HepG2 (cell line): Measurements from ENCODE around the gene CLCNKA. TPM values are rescaled to one million over a fixed set of nuclear protein-coding genes. Genes with fewer than 3 reads are reported as not detected.
A peak's percentile ranks its signal among the peaks of the same experiment; 100 is the strongest.

Experiments
- CEBPG ChIP-seq: IDR thresholded peaks from 2 replicates; pipeline ENCODE4 v1.6.1; 2016
- DR1 ChIP-seq: sonication (generic); formaldehyde crosslinking; IDR thresholded peaks from 2 replicates; pipeline ENCODE4 v1.8.0; 2021; ENCODE audit warnings: mild to moderate bottlenecking, missing genetic modification reagents, inconsistent platforms
- KAT7 ChIP-seq: IDR thresholded peaks from 2 replicates; pipeline ENCODE4 v1.6.1; 2018; ENCODE audit warnings: borderline replicate concordance, missing compliant biosample characterization
- NCOA1 ChIP-seq: sonication (generic); formaldehyde crosslinking; IDR thresholded peaks from 2 replicates; pipeline ENCODE4 v1.9.0; 2021; ENCODE audit warnings: missing genetic modification reagents
- NFKB2 ChIP-seq: sonication (generic); formaldehyde crosslinking; IDR thresholded peaks from 2 replicates; pipeline ENCODE4 v1.4.0; 2020; ENCODE audit warnings: missing genetic modification reagents, borderline replicate concordance
- NFRKB ChIP-seq: fragments of 450-650 bp; IDR thresholded peaks from 2 replicates; pipeline ENCODE4 v1.6.1; 2017
- PHF5A ChIP-seq: IDR thresholded peaks from one replicate; pipeline ENCODE4 v1.6.1; 2018; ENCODE audit warnings: low read depth, missing genetic modification reagents; ENCODE audit not compliant: unreplicated experiment
- SPEN ChIP-seq: sonication (generic); formaldehyde crosslinking; IDR thresholded peaks from 2 replicates; pipeline ENCODE4 v1.5.1; 2020; ENCODE audit warnings: low read depth, mild to moderate bottlenecking, missing genetic modification reagents
- TCF12 ChIP-seq, 2 experiments: fragments of 450-650 bp in 1 of 2; sonication (generic) in 1 of 2; formaldehyde crosslinking in 1 of 2; IDR thresholded peaks; 2 replicates each; pipeline versions ENCODE4 v1.6.1 to v1.8.0; 2017 to 2022; ENCODE audit warnings: antibody characterized with exemption in 1 of 2, mild to moderate bottlenecking in 1 of 2, missing genetic modification reagents in 1 of 2, moderate library complexity in 1 of 2
- THAP11 ChIP-seq: IDR thresholded peaks from 2 replicates; pipeline ENCODE4 v1.6.1; 2016; ENCODE audit warnings: missing biosample characterization, missing genetic modification reagents
- YEATS2 ChIP-seq: sonication (generic); formaldehyde crosslinking; IDR thresholded peaks from 2 replicates; pipeline ENCODE4 v1.4.0; 2020; ENCODE audit warnings: missing genetic modification reagents, borderline replicate concordance
- ZFX ChIP-seq: sonication (generic); formaldehyde crosslinking; IDR thresholded peaks from 2 replicates; pipeline ENCODE4 v1.4.0; 2020; ENCODE audit warnings: mild to moderate bottlenecking, low read depth, missing genetic modification reagents, moderate library complexity
- ZNF713 ChIP-seq: sonication (generic); formaldehyde crosslinking; IDR thresholded peaks from 2 replicates; pipeline ENCODE4 v1.4.0; 2020; ENCODE audit warnings: mild to moderate bottlenecking, missing genetic modification reagents
- ZSCAN9 ChIP-seq: IDR thresholded peaks from 2 replicates; pipeline ENCODE4 v1.6.1; 2016; ENCODE audit warnings: borderline replicate concordance
- polyA plus RNA-seq, 8 experiments: library from polyadenylated mRNA; depleted of rRNA in 3 of 8; stranded (reverse) in 7 of 8; unstranded in 1 of 8; fragments of >200 nt; fragmentation: Illumina TruSeq in 4 of 8; extraction: Trizol in 4 of 8; gene quantifications; 2 replicates each; pipeline versions ENCODE4 v1.2.1 to v1.2.3, GENCODE V29; 2011 to 2016; ENCODE audit warnings: low read depth in 4 of 8, missing spikeins in 1 of 8, mixed read lengths in 1 of 8; ENCODE audit not compliant: insufficient read depth in 1 of 8
- total RNA-seq, 5 experiments: library from RNA; depleted of rRNA; stranded (reverse); fragments of >200 nt; fragmentation: Illumina TruSeq; extraction: Trizol; gene quantifications; 2 replicates each; pipeline ENCODE4 v1.2.3, GENCODE V29; 2016; ENCODE audit warnings: low read depth in 1 of 5
- TF ChIP-seq, protein P1 (sequence below): sonication (generic); formaldehyde crosslinking; IDR thresholded peaks from 2 replicates; pipeline ENCODE4 v1.4.0; 2020; ENCODE audit warnings: missing genetic modification reagents
- TF ChIP-seq, protein P2 (sequence below): sonication (generic); formaldehyde crosslinking; IDR thresholded peaks from 2 replicates; pipeline ENCODE4 v1.4.0; 2020; ENCODE audit warnings: missing genetic modification reagents, borderline replicate concordance
- TF ChIP-seq, protein P3 (sequence below): sonication (generic); formaldehyde crosslinking; IDR thresholded peaks from 2 replicates; pipeline ENCODE4 v1.5.1; 2020; ENCODE audit warnings: mild to moderate bottlenecking, moderate library complexity, missing genetic modification reagents
- TF ChIP-seq, protein P4 (sequence below): sonication (generic); formaldehyde crosslinking; conservative IDR thresholded peaks from 2 replicates; pipeline ENCODE4 v1.4.0; 2020; ENCODE audit warnings: missing genetic modification reagents
- TF ChIP-seq, protein P5 (sequence below): sonication (generic); formaldehyde crosslinking; conservative IDR thresholded peaks from 2 replicates; pipeline ENCODE4 v1.8.0; 2022; ENCODE audit warnings: mild to moderate bottlenecking, moderate library complexity, missing genetic modification reagents

Gene CLCNKA
- total and polyA plus RNA-seq, 2 of the 13 experiments (the other 11 are each of a cell fraction or from before 2014, with no cell fraction given), result 0.03 TPM; not detected in 1

DNA sequence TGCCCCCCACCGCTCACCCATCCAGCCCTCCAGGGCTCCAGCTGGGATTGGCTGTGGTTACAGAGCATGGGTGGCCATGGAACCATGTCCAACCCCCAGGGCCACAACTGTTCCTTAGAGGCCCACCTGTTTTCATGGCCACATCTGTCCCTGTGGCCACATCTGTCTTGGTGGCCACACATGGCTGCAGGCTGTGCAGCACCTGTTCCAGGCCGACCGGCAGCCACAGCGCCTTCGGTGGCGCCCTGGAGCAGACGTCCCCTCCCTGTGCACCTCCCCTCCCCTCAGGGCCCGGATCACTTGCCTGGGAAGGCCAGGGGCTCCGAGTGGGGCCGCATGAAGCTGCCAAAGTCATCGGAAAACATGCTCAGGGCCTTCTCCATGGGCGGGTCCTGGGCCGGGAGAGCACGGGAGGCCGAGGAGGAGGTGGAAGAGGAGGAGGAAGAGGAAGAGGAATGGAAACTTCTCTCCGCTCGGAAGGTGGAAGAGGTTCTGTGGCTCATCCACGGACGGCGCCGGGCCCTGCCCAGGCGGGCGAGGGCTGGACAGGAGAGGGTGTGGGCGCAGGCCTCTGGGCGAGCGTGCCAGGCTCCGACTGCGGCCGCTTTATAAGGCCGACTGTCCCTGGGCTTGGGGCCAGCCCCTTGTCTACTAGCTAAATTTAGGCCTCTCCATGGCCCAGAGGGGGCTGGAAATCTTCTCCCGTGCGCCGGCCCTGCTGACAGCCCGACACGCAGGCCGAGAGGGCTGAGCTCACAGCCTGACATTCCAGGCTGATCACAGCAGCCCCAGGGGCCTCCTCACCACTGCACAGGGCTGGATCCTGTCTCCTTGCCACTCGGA is 4.2 kb upstream of the CLCNKA start, which contains the start of gene HSPB7 (continued):
- TF ChIP-seq, protein P1, sequence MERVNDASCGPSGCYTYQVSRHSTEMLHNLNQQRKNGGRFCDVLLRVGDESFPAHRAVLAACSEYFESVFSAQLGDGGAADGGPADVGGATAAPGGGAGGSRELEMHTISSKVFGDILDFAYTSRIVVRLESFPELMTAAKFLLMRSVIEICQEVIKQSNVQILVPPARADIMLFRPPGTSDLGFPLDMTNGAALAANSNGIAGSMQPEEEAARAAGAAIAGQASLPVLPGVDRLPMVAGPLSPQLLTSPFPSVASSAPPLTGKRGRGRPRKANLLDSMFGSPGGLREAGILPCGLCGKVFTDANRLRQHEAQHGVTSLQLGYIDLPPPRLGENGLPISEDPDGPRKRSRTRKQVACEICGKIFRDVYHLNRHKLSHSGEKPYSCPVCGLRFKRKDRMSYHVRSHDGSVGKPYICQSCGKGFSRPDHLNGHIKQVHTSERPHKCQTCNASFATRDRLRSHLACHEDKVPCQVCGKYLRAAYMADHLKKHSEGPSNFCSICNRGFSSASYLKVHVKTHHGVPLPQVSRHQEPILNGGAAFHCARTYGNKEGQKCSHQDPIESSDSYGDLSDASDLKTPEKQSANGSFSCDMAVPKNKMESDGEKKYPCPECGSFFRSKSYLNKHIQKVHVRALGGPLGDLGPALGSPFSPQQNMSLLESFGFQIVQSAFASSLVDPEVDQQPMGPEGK (CRISPR knock-in tag), result peak; percentile 65
- TF ChIP-seq YEATS2 (CRISPR knock-in tag) (no peak), SPEN (no peak), THAP11 (CRISPR knock-in tag) (no peak), PHF5A (CRISPR knock-in tag) (no peak), KAT7 (CRISPR knock-in tag) (no peak), CEBPG (CRISPR knock-in tag) (no peak), ZNF713 (CRISPR knock-in tag) (no peak), NFKB2 (CRISPR knock-in tag) (no peak), DR1 (CRISPR knock-in tag) (no peak), NFRKB (no peak), ZSCAN9 (CRISPR knock-in tag) (no peak), NCOA1 (no peak), TCF12 (IDR thresholded peaks at IDR 0.05) (no peak), TCF12 (CRISPR knock-in tag; IDR thresholded peaks at IDR 0.05) (no peak), ZFX (peak; percentile 77)
- TF ChIP-seq, protein P2, sequence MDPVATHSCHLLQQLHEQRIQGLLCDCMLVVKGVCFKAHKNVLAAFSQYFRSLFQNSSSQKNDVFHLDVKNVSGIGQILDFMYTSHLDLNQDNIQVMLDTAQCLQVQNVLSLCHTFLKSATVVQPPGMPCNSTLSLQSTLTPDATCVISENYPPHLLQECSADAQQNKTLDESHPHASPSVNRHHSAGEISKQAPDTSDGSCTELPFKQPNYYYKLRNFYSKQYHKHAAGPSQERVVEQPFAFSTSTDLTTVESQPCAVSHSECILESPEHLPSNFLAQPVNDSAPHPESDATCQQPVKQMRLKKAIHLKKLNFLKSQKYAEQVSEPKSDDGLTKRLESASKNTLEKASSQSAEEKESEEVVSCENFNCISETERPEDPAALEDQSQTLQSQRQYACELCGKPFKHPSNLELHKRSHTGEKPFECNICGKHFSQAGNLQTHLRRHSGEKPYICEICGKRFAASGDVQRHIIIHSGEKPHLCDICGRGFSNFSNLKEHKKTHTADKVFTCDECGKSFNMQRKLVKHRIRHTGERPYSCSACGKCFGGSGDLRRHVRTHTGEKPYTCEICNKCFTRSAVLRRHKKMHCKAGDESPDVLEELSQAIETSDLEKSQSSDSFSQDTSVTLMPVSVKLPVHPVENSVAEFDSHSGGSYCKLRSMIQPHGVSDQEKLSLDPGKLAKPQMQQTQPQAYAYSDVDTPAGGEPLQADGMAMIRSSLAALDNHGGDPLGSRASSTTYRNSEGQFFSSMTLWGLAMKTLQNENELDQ (CRISPR knock-in tag), result no peak
- TF ChIP-seq, protein P3, sequence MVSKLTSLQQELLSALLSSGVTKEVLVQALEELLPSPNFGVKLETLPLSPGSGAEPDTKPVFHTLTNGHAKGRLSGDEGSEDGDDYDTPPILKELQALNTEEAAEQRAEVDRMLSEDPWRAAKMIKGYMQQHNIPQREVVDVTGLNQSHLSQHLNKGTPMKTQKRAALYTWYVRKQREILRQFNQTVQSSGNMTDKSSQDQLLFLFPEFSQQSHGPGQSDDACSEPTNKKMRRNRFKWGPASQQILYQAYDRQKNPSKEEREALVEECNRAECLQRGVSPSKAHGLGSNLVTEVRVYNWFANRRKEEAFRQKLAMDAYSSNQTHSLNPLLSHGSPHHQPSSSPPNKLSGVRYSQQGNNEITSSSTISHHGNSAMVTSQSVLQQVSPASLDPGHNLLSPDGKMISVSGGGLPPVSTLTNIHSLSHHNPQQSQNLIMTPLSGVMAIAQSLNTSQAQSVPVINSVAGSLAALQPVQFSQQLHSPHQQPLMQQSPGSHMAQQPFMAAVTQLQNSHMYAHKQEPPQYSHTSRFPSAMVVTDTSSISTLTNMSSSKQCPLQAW (CRISPR knock-in tag), result 0 out of 2 replicates have a peak, but pooled peaks have one; percentile 31
- TF ChIP-seq, protein P4, sequence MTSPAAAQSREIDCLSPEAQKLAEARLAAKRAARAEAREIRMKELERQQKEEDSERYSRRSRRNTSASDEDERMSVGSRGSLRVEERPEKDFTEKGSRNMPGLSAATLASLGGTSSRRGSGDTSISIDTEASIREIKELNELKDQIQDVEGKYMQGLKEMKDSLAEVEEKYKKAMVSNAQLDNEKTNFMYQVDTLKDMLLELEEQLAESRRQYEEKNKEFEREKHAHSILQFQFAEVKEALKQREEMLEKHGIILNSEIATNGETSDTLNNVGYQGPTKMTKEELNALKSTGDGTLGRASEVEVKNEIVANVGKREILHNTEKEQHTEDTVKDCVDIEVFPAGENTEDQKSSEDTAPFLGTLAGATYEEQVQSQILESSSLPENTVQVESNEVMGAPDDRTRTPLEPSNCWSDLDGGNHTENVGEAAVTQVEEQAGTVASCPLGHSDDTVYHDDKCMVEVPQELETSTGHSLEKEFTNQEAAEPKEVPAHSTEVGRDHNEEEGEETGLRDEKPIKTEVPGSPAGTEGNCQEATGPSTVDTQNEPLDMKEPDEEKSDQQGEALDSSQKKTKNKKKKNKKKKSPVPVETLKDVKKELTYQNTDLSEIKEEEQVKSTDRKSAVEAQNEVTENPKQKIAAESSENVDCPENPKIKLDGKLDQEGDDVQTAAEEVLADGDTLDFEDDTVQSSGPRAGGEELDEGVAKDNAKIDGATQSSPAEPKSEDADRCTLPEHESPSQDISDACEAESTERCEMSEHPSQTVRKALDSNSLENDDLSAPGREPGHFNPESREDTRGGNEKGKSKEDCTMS (CRISPR knock-in tag), result no peak
- TF ChIP-seq, protein P5, sequence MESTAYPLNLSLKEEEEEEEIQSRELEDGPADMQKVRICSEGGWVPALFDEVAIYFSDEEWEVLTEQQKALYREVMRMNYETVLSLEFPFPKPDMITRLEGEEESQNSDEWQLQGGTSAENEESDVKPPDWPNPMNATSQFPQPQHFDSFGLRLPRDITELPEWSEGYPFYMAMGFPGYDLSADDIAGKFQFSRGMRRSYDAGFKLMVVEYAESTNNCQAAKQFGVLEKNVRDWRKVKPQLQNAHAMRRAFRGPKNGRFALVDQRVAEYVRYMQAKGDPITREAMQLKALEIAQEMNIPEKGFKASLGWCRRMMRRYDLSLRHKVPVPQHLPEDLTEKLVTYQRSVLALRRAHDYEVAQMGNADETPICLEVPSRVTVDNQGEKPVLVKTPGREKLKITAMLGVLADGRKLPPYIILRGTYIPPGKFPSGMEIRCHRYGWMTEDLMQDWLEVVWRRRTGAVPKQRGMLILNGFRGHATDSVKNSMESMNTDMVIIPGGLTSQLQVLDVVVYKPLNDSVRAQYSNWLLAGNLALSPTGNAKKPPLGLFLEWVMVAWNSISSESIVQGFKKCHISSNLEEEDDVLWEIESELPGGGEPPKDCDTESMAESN (CRISPR knock-in tag), result no peak
